Calu3 (cell line): ENCODE measurements around the gene MBNL2. TPM values are rescaled to one million over a fixed set of nuclear protein-coding genes. Genes with fewer than 3 reads are reported as not detected.

Experiments used
- BruUV-seq: library from RNA; stranded (reverse); fragments of 400-500 nt; replicated peaks from 2 replicates; lab custom pipeline; 2021; lab: Mats Ljungman, UMichigan
- CTCF ChIA-PET: fragments of 300-600 bp; sonication (Branson Sonifier 250); formaldehyde crosslinking; loops from one replicate; lab custom pipeline; 2022; ENCODE audit warnings: antibody characterized with exemption; lab: Charles Lee
- DNase-seq: peaks from one replicate; pipeline ENCODE4 v3.0.0; 2022
- H3K27ac Mint-ChIP-seq: one replicate; pipeline ENCODE4 v1.8.0; 2022; ENCODE audit warnings: mixed read lengths; ENCODE audit not compliant: unreplicated experiment
- H3K27me3 Mint-ChIP-seq: one replicate; pipeline ENCODE4 v1.8.0; 2022; ENCODE audit warnings: mixed read lengths; ENCODE audit not compliant: unreplicated experiment
- H3K36me3 Mint-ChIP-seq: one replicate; pipeline ENCODE4 v1.8.0; 2022; ENCODE audit warnings: mild to moderate bottlenecking, moderate library complexity, mixed read lengths; ENCODE audit not compliant: insufficient read depth, unreplicated experiment
- H3K4me1 Mint-ChIP-seq: one replicate; pipeline ENCODE4 v1.8.0; 2022; ENCODE audit warnings: mild to moderate bottlenecking, low read depth, mixed read lengths; ENCODE audit not compliant: unreplicated experiment
- H3K4me3 Mint-ChIP-seq: one replicate; pipeline ENCODE4 v1.8.0; 2022; ENCODE audit warnings: mild to moderate bottlenecking, low read depth, moderate library complexity, mixed read lengths; ENCODE audit not compliant: unreplicated experiment
- H3K9me3 Mint-ChIP-seq: one replicate; pipeline ENCODE4 v1.8.0; 2022; ENCODE audit warnings: low read depth, mixed read lengths; ENCODE audit not compliant: unreplicated experiment
- CTCF ChIP-seq: fragments of 200-600 bp; IDR thresholded peaks from one replicate; pipeline ENCODE4 v1.8.0; 2022; ENCODE audit warnings: antibody characterized with exemption; ENCODE audit not compliant: unreplicated experiment
- intact Hi-C: fragments of 100-400 bp; cut with micrococcal nuclease; formaldehyde crosslinking; loops from one replicate; pipeline ENCODE4 v1.10.0; 2022; ENCODE audit not compliant: unreplicated experiment
- total RNA-seq: library from RNA; stranded (reverse); gene quantifications from 2 replicates; pipeline ENCODE4 v1.2.3, GENCODE V29; 2022

The MBNL2 gene
- total RNA-seq, 1 experiment from 2014 or later: 37.1 TPM

GRCh38 chr13:97268772-97269171 lies 46.6 kb downstream of the MBNL2 start:
- no peaks in the 10 kb centered on the region for H3K27me3 Mint-ChIP-seq
- H3K4me1 Mint-ChIP-seq: no peaks in the 10 kb centered on the region
- peaks cover 8% of the 10 kb centered on the region for H3K36me3 Mint-ChIP-seq
- H3K4me3 Mint-ChIP-seq: no peak overlapping the region
- H3K27ac Mint-ChIP-seq: no peak overlapping the region
- DNase-seq: no peak
- no TSS peak for BruUV-seq
- no peaks in the 10 kb centered on the region for H3K9me3 Mint-ChIP-seq
- TF ChIP-seq CTCF: no peak
- intact Hi-C loops: no loop called here
- CTCF ChIA-PET: no interaction called here

GRCh38 chr13:97269603-97270002 lies 47.5 kb downstream of the MBNL2 start:
- CTCF ChIA-PET: no interaction called here
- Mint-ChIP-seq H3K4me1 (no peaks in the 10 kb centered on the region), H3K9me3 (no peaks in the 10 kb centered on the region), H3K36me3 (peaks cover 9% of the 10 kb centered on the region), H3K27ac (no peak overlapping the region), H3K27me3 (no peaks in the 10 kb centered on the region), H3K4me3 (no peak overlapping the region)
- DNase-seq: no peak
- intact Hi-C loops: no loop called here
- TF ChIP-seq CTCF: no peak
- no TSS peak for BruUV-seq

- DNase-seq: no peak
- intact Hi-C loops: no loop called here
- no TSS peak for BruUV-seq
- CTCF ChIA-PET: no interaction called here
- H3K9me3 Mint-ChIP-seq: no peaks in the 10 kb centered on the region
- H3K27me3 Mint-ChIP-seq: no peaks in the 10 kb centered on the region
- H3K4me1 Mint-ChIP-seq: peaks cover 16% of the 10 kb centered on the region
- TF ChIP-seq CTCF: no peak
- no peak overlapping the region for H3K4me3 Mint-ChIP-seq
- peaks cover 14% of the 10 kb centered on the region for H3K36me3 Mint-ChIP-seq
- no peak overlapping the region for H3K27ac Mint-ChIP-seq
These were observed 50.4 kb downstream of the MBNL2 start for GRCh38 chr13:97272526-97272925.

- intact Hi-C loops: loop anchor here (1.0 kb wide), 1 partner anchor 8 kb away; no protein-coding TSS in a partner anchor
- BruUV-seq: no TSS peak
- CTCF ChIA-PET: no interaction called here
- no peaks in the 10 kb centered on the region for H3K27me3 Mint-ChIP-seq
- H3K36me3 Mint-ChIP-seq: peaks cover 14% of the 10 kb centered on the region
- peaks cover 16% of the 10 kb centered on the region for H3K4me1 Mint-ChIP-seq
- no peak overlapping the region for H3K4me3 Mint-ChIP-seq
- no peak overlapping the region for H3K27ac Mint-ChIP-seq
- TF ChIP-seq CTCF: no peak
- H3K9me3 Mint-ChIP-seq: no peaks in the 10 kb centered on the region
- no peak for DNase-seq
These were observed 51.3 kb downstream of the MBNL2 start for GRCh38 chr13:97273341-97273831.
